Measurements from ENCODE around the gene BLM. TPM values are rescaled to one million over a fixed set of nuclear protein-coding genes. Genes with fewer than 3 reads are reported as not detected.

BLM gene
- total and polyA plus RNA-seq, 4 donors, result 2.2 to 8.7 (median 3.8) TPM

GRCh38 chr15:90828111-90828510, 111.0 kb downstream of the BLM start:
- no peaks in the 10 kb centered on the region for H3K27me3 ChIP-seq (ENCODE audit: control insufficient read depth in 3 of 3, insufficient read depth in 3 of 3, low read length in 2 of 3)
- H3K9me3 ChIP-seq (ENCODE audit: control insufficient read depth in 4 of 4, insufficient read depth in 3 of 4, low read length in 3 of 4), result no peaks in the 10 kb centered on the region
- ATAC-seq (ENCODE audit: insufficient read depth, low FRiP score) (no peak), DNase-seq (no peak)
- H3K4me3 ChIP-seq, result no peak overlapping the region
- peaks cover 0 to 7% (median 0%) of the 10 kb centered on the region in 5 donors for H3K4me1 ChIP-seq (ENCODE audit: control insufficient read depth in 5 of 5, insufficient read depth in 5 of 5, low read length in 5 of 5)
- no peak overlapping the region for H3K9ac ChIP-seq (ENCODE audit: insufficient read depth in 1 of 2, low read length in 2 of 2)
- H3K36me3 ChIP-seq (ENCODE audit: control insufficient read depth in 4 of 4, insufficient read depth in 4 of 4, low read length in 4 of 4), result no peaks in the 10 kb centered on the region
- WGBS, 2 donors, result 94% methylated on average over 12 of the region's 12 CpGs
- H3K27ac ChIP-seq (ENCODE audit: low read depth in 1 of 2, low read length in 1 of 2), result no peak overlapping the region
- no peak for TF ChIP-seq CTCF (IDR thresholded peaks at IDR 0.05; ENCODE audit: control extremely low read depth, extremely low read depth)

DNA sequence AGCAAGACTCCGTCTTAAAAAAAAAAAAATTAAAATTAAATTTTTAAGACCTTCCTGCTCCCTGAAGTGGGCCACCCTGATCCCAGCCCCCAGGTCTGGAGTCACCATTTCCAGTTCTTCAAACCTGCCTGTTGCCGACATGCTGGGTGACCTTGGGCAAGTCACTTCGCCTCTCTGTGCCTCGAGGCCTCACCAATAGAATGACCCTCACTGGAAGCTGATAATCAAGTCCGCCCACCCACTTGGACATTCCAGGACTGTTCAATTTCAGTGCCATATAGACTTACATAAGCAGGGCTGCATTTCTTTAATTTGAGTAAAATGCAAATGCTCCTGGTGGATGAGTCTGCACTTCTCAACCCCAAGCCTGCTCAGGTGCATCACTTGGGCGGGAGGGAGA, 112.0 kb downstream of the BLM start:
- DNase-seq, result no peak
- H3K4me3 ChIP-seq, result no peak overlapping the region
- no peak for TF ChIP-seq CTCF (IDR thresholded peaks at IDR 0.05; ENCODE audit: control extremely low read depth, extremely low read depth)
- H3K27ac ChIP-seq (ENCODE audit: low read depth in 1 of 2, low read length in 1 of 2), result peak overlapping the region in 1 of 2 donors; percentile 91
- WGBS, 2 donors, result 88 to 90% methylated on average over 6 of the region's 6 CpGs
- H3K9ac ChIP-seq (ENCODE audit: insufficient read depth in 1 of 2, low read length in 2 of 2), result no peak overlapping the region
- H3K36me3 ChIP-seq (ENCODE audit: control insufficient read depth in 4 of 4, insufficient read depth in 4 of 4, low read length in 4 of 4), result no peaks in the 10 kb centered on the region
- H3K27me3 ChIP-seq (ENCODE audit: control insufficient read depth in 3 of 3, insufficient read depth in 3 of 3, low read length in 2 of 3), result no peaks in the 10 kb centered on the region
- no peak for ATAC-seq (ENCODE audit: insufficient read depth, low FRiP score)
- H3K4me1 ChIP-seq (ENCODE audit: control insufficient read depth in 5 of 5, insufficient read depth in 5 of 5, low read length in 5 of 5), result peaks cover 0 to 7% (median 0%) of the 10 kb centered on the region in 5 donors
- no peaks in the 10 kb centered on the region for H3K9me3 ChIP-seq (ENCODE audit: control insufficient read depth in 4 of 4, insufficient read depth in 3 of 4, low read length in 3 of 4)

GRCh38 chr15:90829942-90830440, 112.8 kb downstream of the BLM start:
- H3K9ac ChIP-seq (ENCODE audit: insufficient read depth in 1 of 2, low read length in 2 of 2), result no peak overlapping the region
- peak in 2 of 3 donors; percentile 39 to 59 for DNase-seq
- no peaks in the 10 kb centered on the region for H3K9me3 ChIP-seq (ENCODE audit: control insufficient read depth in 4 of 4, insufficient read depth in 3 of 4, low read length in 3 of 4)
- peaks cover 0 to 7% (median 0%) of the 10 kb centered on the region in 5 donors for H3K4me1 ChIP-seq (ENCODE audit: control insufficient read depth in 5 of 5, insufficient read depth in 5 of 5, low read length in 5 of 5)
- no peaks in the 10 kb centered on the region for H3K36me3 ChIP-seq (ENCODE audit: control insufficient read depth in 4 of 4, insufficient read depth in 4 of 4, low read length in 4 of 4)
- H3K4me3 ChIP-seq, result no peak overlapping the region
- no peak for TF ChIP-seq CTCF (IDR thresholded peaks at IDR 0.05; ENCODE audit: control extremely low read depth, extremely low read depth)
- peak overlapping the region in 1 of 2 donors; percentile 91 for H3K27ac ChIP-seq (ENCODE audit: low read depth in 1 of 2, low read length in 1 of 2)
- 10 to 21% methylated on average over 15 of the region's 15 CpGs for WGBS, 2 donors
- no peaks in the 10 kb centered on the region for H3K27me3 ChIP-seq (ENCODE audit: control insufficient read depth in 3 of 3, insufficient read depth in 3 of 3, low read length in 2 of 3)
- ATAC-seq (ENCODE audit: insufficient read depth, low FRiP score), result peak; percentile 49

DNA sequence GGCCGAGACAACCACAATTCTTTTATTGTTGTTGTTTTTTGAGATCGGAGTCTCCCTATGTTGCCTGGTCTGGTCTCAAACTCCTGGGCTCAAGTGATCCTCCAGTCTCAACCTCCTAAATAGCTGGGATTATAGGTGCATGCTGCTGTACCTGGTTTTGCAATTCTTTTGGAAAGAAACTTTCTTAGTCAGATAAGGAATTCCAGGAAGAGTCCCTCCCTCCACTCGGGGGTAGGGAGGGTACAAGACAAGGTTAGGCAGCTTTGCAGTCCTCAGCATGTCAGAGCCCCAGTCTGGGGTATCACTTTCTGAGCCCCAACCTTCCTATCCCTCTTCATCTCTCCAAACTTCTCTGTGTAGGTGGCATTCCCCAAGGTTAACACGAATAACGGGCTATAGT, 117.5 kb downstream of the BLM start:
- no peaks in the 10 kb centered on the region for H3K27me3 ChIP-seq (ENCODE audit: control insufficient read depth in 3 of 3, insufficient read depth in 3 of 3, low read length in 2 of 3)
- no peak for DNase-seq
- no peak for ATAC-seq (ENCODE audit: insufficient read depth, low FRiP score)
- H3K36me3 ChIP-seq (ENCODE audit: control insufficient read depth in 4 of 4, insufficient read depth in 4 of 4, low read length in 4 of 4), result no peaks in the 10 kb centered on the region
- no peaks in the 10 kb centered on the region for H3K9me3 ChIP-seq (ENCODE audit: control insufficient read depth in 4 of 4, insufficient read depth in 3 of 4, low read length in 3 of 4)
- TF ChIP-seq CTCF (IDR thresholded peaks at IDR 0.05; ENCODE audit: control extremely low read depth, extremely low read depth), result no peak
- H3K9ac ChIP-seq (ENCODE audit: insufficient read depth in 1 of 2, low read length in 2 of 2), result no peak overlapping the region
- no peak overlapping the region for H3K4me3 ChIP-seq
- WGBS, 2 donors, result 63 to 69% methylated on average over 5 of the region's 5 CpGs
- H3K27ac ChIP-seq (ENCODE audit: low read depth in 1 of 2, low read length in 1 of 2), result no peak overlapping the region
- H3K4me1 ChIP-seq (ENCODE audit: control insufficient read depth in 5 of 5, insufficient read depth in 5 of 5, low read length in 5 of 5), result peaks cover 0 to 10% (median 0%) of the 10 kb centered on the region in 5 donors

All from lung (tissue), 12 donors.